H1 (cell line): Measurements from ENCODE around the gene SHH.

ENCODE experiments used
- CBX5 ChIP-seq: fragments of 300-800, 300-1000 bp; sonication (generic); IDR thresholded peaks from 2 replicates; pipeline ENCODE4 v1.7.1; 2016; ENCODE audit warnings: antibody characterized with exemption, low read length, low read depth
- POLR2A ChIP-seq, 2 experiments: IDR thresholded peaks; 1 replicate in 1 of 2; 2 replicates in 1 of 2; pipeline ENCODE4 v1.6.1; 2011; ENCODE audit warnings: low read depth in 2 of 2, low read length in 2 of 2, mild to moderate bottlenecking in 2 of 2; ENCODE audit errors: control extremely low read depth in 1 of 2
- SIN3A ChIP-seq, 2 experiments: IDR thresholded peaks in 1 of 2; conservative IDR thresholded peaks in 1 of 2; 2 replicates each; pipeline ENCODE4 v1.6.1; 2011 to 2012; ENCODE audit warnings: low read length in 2 of 2, improper control_type of control experiment in 1 of 2, low read depth in 1 of 2, mild to moderate bottlenecking in 1 of 2
- SIRT6 ChIP-seq: IDR thresholded peaks from one replicate; pipeline ENCODE4 v1.7.1; 2012; ENCODE audit warnings: low read length, inconsistent platforms
- SP1 ChIP-seq: IDR thresholded peaks from 2 replicates; pipeline ENCODE4 v1.6.1; 2011; ENCODE audit warnings: low read depth, low read length
- TAF7 ChIP-seq: optimal IDR thresholded peaks from 2 replicates; pipeline ENCODE3; 2011; ENCODE audit warnings: low read depth, mild to moderate bottlenecking, inconsistent platforms, low read length, moderate library complexity, borderline replicate concordance
- TF ChIP-seq, protein P1 (sequence below), 3 experiments: IDR thresholded peaks; 1 replicate in 2 of 3; 2 replicates in 1 of 3; pipeline versions ENCODE4 v1.5.1 to v1.6.1; 2011; ENCODE audit warnings: low read length in 3 of 3, mild to moderate bottlenecking in 3 of 3, inconsistent platforms in 2 of 3, low read depth in 1 of 3, moderate library complexity in 1 of 3; ENCODE audit not compliant: insufficient read depth in 1 of 3; ENCODE audit errors: control extremely low read depth in 1 of 3

- TF ChIP-seq POLR2A (IDR thresholded peaks at IDR 0.05; ENCODE audit: control extremely low read depth in 1 of 2, low read depth in 2 of 2, low read length in 2 of 2): no peak
- TF ChIP-seq, protein P1, sequence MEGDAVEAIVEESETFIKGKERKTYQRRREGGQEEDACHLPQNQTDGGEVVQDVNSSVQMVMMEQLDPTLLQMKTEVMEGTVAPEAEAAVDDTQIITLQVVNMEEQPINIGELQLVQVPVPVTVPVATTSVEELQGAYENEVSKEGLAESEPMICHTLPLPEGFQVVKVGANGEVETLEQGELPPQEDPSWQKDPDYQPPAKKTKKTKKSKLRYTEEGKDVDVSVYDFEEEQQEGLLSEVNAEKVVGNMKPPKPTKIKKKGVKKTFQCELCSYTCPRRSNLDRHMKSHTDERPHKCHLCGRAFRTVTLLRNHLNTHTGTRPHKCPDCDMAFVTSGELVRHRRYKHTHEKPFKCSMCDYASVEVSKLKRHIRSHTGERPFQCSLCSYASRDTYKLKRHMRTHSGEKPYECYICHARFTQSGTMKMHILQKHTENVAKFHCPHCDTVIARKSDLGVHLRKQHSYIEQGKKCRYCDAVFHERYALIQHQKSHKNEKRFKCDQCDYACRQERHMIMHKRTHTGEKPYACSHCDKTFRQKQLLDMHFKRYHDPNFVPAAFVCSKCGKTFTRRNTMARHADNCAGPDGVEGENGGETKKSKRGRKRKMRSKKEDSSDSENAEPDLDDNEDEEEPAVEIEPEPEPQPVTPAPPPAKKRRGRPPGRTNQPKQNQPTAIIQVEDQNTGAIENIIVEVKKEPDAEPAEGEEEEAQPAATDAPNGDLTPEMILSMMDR (IDR thresholded peaks at IDR 0.05; ENCODE audit: control extremely low read depth in 1 of 3, insufficient read depth in 1 of 3, low read depth in 1 of 3, low read length in 3 of 3): no peak
- TF ChIP-seq SP1: no peak
- TF ChIP-seq SIN3A (conservative IDR thresholded peaks at IDR 0.05 in 1 of 2, IDR thresholded peaks at IDR 0.05 in 1 of 2; ENCODE audit: low read depth in 1 of 2, low read length in 2 of 2): no peak
- no peak for TF ChIP-seq SIRT6
- TF ChIP-seq CBX5: no peak
- no peak for TF ChIP-seq TAF7
Measured at GRCh38 chr7:155762655-155763054, 49.6 kb downstream of the SHH start.
